DMS114 treated with DMSO at 0.1 percent for 48 hours (cell line): Measurements from ENCODE around the gene OGDHL.
"Not testable (repeated sequence)": the region's sequence is repeated elsewhere in the genome, so short reads cannot be mapped to it uniquely, and the experiment has no call there.

ENCODE experiments used
- DNase-seq: peaks from one replicate; lab custom pipeline; 2025; ENCODE audit not compliant: unreplicated experiment; lab: John Stamatoyannopoulos, UW

The OGDHL gene

GRCh38 chr10:49741108-49741995 is 20.8 kb downstream of the OGDHL start:
- no peak for DNase-seq

DNA sequence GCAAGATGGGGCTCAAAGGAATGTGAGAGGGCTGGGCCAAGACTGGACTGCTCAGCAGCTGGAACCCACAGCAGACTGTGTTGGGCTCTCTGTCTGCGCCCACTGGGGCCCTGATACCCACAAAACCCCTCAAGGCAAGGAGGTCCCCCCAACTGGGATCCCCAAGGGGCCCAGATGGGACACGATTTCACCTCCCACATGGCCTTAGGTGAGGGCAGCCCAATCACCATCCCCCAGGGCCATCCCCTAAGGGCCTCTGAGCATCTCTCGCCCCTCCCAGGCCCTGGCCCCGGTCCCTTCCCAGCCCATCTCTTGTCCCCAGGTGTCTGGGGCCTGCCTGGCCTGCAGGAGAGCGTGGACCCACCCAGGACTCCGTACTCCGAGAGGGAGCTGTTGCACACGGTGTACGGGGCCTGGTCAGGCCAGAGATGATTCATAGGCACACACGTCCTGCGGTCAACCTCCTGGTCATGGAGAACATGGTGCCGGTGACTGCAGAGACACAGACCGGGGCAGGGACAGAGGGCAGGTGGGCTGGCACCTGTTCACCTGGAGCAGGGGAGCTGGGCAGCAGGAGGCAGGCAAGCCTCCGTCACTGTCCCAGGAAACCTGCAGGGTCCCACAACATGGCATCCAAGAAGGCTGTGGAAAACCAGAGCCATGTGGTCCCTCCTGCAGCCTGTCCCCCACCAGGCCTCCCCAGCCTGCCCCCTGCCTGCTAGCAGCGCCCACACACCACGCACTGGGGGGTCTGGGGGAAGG is 21.6 kb downstream of the OGDHL start:
- DNase-seq = no peak

DNA sequence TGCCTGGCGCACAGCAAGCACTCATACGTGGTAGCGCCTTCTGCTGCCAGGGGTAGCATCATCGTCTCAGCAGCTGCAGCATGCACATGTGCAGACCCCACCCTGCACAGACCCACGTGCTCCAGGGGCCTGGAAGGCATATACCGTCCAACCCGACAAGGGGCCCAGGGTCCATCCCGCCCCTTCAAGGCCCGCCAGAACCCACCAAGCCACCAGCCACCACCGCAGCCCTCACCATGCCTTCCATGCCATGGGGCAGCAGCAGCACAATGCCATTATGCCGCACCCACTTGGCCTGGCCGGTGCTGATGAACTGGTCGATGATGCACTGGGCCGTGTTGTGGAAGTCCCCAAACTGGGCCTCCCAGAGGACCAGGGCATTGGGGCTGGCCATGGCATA is 22.7 kb downstream of the OGDHL start:
- no peak for DNase-seq

DNA sequence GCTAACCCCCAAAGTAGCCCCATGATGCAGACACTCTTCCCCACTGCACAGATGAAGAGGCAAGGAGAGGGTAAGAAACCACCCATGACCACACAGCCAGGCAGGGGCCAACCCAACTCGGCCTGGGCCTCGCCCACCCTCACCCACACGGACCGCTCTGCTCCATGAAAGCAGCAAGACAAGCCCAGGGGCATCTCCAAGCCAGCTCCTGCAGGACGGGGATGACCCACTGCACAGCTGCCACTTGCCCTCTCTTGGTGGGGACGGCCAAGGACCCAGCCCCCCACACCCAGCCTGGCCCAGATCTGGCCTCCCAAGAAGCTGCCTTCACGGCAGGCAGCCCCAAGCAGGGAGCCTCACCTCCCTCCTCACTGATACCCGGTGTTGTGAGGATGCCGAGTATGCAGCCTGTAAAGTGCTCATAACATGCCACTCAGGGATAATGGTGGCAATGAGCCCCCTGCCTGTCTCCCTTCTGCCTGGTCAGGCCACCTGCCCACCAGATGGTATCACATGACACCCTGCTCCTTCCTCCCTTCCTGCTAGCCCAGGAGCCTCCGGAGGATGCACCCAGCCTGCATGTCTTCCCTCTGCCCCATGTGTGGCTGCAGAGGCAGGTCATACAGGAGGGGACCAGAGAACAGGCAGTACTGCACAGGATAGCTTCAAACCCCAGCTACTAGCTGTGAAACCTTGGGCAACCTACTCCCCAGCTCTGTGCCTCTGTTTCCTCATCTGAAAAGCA is 23.3 kb downstream of the OGDHL start:
- DNase-seq = no peak

DNA sequence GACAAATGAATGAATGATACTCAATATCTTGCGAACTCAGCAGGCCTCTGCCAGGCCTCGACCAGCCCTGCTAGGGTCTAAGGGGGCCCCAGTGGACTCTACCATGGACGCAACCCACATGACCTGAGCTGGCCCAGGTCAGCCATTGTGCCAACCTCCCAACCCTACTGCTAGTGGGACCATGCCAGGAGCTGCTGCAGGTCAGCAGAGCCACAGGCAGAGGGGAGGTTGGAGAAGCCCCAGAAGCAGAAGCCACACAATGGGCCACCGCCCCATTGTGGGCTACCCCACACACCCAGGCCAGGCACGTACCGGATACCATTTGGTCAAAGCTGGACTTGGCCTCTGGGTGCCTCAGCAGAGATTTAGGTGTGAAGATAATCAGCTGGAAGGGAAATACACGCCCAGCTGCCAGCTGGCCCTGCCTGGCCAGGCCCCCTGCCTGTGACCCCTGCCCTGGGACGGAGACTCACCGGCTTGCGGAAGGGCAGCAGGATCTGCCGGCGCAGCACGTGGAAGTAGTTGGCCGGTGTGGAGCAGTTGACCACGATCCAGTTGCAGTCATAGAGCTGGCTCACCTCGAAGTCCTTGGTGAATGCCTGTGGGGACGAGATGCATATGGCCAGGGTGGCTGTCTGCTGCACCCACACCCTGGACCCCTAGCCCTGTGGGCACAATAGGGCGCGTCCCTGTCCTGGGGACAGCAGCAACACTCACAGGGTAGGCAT is 24.5 kb downstream of the OGDHL start:
- DNase-seq = no peak

DNA sequence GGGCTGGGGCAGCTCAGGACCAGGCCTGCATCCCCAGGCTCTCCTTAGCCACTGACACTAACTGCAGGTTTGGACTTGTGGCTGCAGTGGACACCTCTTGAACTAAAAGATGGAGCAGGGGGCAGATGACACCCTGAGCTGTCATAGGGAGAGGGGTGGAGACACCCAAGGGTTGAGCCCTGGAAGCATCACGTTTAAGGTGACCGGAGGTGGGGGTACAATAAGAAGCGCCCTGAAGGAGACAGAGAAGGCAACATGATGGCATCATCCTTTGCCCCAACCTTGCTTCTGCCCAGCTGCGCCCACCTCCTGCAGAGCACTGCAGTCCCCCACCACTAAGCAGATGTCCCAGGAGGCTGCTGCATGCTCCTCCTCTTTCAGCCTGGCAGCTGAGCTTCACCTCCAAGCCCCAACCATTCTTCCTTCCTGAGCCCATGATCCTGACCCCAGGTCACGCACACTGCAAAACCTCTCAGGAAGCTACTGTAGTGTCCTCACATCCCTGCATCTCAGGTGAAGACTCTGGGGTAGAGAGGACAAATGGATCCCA is 25.5 kb downstream of the OGDHL start:
- DNase-seq = no peak

GRCh38 chr10:49735848-49736563 is 26.1 kb downstream of the OGDHL start:
- DNase-seq = no peak

- DNase-seq = no peak
These were observed 27.0 kb downstream of the OGDHL start for GRCh38 chr10:49735161-49735560.

GRCh38 chr10:49734676-49735075 is 27.4 kb downstream of the OGDHL start:
- no peak for DNase-seq

GRCh38 chr10:49733866-49734265 is 28.3 kb downstream of the OGDHL start:
- no peak for DNase-seq

DNA sequence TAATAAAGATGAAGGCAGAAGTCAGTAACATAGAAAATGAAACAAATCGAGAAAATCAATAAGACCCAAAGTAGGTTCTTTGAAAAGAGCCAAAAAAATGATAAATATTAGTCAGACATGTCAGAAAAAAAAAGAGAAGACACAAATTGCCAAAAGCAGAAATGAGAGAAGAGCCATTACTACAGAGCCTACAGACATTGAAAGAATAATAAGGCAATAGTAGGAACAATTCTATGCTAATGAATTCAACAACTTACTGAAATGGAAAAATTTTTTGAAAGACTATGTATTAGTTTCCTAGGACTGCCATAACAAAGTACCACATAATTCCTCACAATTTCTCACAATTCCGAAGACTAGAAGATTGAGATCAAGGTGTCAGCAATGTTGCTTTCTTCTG is 35.5 kb downstream of the OGDHL start:
- DNase-seq = no peak

- DNase-seq = not testable (repeated sequence)
These were observed 47.0 kb downstream of the OGDHL start for GRCh38 chr10:49715157-49715556.

GRCh38 chr10:49713266-49713665 is 48.9 kb downstream of the OGDHL start:
- no peak for DNase-seq

- no peak for DNase-seq
These were observed 50.6 kb downstream of the OGDHL start for GRCh38 chr10:49711481-49711880.

DNA sequence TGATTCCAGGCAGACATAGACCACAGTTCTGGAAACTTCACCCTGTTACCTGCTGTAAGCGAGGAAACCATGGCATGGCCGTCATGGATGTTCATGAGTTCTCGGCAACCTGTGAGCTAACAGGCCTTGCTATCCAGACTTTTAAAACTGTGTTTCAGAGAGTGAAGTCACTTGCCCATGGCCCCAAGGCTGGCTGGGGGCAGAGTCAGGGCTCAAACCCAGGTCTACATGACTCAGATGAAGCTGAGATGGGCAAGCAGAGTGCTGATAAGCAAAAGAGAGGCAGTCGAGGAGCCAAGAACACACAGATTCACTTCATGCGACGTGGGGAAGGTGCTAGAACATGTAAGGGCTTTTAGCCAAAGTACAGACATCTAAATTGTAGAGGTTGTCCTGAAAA is 51.2 kb downstream of the OGDHL start:
- DNase-seq = no peak

GRCh38 chr10:49709934-49710333 is 52.2 kb downstream of the OGDHL start:
- no peak for DNase-seq

DNA sequence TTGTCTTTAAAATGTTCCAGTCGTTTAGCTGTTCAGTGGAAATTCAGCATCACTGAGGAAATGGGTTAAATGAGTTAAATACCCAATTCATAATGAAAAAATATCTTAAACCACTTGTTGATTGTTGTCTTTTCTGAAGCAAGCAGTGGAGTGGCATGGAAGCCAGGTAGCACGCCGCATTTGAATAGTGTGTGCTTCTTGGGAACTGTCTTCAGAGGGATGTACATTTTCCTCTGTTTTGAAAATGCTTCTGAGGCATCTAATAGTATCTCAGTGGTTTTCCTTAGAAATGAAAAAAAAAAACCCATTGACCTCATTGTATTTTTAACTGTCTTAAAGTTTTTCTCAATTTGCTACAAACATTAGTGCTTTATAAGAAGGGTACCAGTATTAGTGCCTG is 54.5 kb downstream of the OGDHL start:
- DNase-seq = no peak

- no peak for DNase-seq
These were observed 61.1 kb downstream of the OGDHL start for GRCh38 chr10:49700997-49701396.

DNA sequence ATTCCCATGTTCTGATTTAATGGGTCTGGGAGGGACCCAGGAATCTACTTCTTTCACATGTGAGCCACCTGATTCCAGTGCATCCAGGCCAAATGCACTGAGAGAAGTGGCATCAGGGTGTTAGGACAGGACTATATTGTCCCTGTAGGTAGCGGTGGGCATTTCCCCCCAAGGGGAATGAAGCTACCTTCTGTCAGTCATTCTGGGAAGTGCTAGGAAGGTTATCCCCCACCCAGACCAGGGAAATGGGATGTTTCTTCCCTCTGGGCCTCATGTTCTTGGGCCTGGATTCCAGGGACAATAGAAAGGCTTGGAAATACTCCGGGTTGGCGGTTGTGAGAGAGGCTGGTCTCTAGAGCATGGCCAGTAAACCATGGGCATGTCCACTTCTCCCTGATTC is 61.9 kb downstream of the OGDHL start:
- no peak for DNase-seq

DNA sequence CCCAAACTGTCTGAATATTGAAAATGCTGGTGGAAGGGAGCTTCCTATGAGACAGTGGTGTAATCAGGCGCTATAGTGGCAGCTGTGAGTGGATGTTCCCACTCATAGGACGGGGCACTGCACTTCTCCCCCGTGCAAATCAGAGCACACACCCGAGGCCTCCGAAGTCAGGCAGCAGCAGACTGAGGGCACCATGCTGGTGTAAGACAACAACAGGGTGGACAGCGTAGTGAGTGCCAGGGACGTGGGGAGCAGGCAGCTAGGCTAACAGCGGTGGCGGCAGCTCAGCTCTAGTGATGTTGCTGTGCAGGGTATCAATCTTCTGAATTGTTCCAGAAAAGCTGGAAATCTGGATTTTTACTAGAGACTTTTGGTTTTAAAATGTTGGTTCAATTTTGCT is 63.4 kb downstream of the OGDHL start:
- no peak for DNase-seq
